ENCODE results near the gene SGSM2.

SGSM2 gene

DNA sequence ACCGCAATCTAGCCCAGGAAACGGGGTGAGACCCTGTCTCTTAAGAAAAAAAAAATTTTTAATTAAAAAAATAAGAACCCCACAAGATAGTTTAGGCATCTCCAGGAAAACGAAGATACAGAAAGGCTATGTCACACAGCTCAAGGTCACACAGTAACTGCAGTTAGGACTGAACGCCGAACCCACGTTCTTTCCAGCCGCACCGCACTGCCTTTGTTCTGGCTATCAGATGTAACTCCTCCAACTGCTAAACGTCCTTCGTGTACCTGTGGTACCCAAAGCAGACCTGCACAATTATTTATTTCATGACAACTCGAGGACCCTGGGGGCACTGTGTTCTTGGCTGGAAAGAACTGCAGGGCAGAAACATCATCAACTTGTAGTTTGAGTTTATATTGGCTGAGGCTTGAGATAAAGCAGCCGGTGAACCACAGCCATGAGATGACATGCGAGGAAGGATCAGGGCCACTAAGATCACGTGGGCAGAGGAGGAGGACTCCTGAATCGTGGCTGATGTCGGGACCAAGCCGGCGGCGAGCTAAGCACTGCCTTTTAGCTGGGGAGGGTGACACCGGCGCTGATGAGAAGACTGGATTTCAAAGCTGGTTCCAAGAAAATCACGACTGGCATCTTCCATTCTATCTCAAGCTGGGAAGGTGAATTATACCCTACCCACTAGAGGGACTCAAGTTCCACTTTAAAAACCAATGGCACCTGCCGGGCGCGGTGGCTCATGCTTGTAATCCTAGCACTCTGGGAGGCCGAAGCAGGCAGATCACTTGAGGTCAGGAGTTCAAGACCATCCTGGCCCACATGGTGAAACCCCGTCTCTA, 84.2 kb downstream of the SGSM2 start:
- DNase-seq (ENCODE audit: low read depth in 2 of 2) = no peak

DNA sequence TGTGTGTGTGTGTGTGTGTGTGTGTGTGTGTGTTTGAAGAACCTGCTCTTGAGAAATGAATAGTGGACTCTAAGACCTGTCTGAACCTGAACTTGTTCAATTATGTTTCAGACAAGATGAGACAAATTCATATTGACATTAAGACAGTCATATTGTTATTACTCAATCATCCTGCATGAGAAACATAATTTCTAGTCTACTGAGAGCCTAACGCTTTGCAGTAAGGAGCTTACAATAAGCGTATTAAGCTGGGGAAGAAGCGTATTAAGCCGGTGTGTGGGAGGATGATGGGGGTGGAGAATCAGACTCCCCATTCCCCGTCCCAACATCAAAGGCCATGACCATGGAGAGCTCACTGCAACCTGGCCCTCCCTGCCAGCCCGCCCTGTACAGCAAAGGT, 86.0 kb downstream of the SGSM2 start:
- no peak for DNase-seq (ENCODE audit: low read depth in 2 of 2)

DNA sequence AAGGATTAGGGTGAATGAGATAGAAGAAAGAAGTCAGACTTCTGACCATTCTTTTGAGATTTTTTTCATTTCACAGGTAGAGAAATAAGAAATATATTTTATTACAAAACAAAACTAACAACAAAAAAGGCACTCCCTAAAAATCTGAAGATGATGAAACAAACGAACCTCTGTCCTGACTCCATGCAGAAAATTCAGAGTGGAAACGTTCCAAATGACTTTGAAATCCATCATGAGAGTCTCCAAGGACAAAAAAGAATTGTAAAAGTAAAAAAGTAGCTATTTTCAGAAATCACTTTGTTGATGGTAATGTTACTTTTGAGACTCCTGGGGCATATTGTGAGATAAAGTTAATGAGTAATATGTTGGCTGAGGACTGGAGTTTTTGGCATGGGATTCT, 89.9 kb downstream of the SGSM2 start:
- no peak for DNase-seq (ENCODE audit: low read depth in 2 of 2)

DNA sequence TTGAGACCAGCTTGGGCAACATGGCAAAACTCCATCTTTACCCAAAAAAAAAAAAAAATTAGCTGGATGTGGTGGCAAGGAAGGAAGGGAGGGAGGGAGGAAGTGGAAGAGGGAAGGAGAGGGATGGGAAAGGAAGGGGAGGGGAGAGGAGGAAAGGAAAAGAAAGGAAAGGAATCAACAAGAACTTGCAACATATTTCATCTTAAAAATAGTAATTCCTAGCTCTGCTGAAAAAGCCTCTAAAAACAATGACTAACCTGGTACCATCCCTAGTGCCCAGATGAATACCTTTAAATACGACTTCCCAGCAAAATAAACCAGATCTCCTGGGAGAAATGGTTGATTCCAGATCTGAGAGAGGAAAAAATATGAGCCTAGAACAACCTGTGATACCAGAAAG, 90.6 kb downstream of the SGSM2 start:
- DNase-seq (ENCODE audit: low read depth in 2 of 2) = no peak
